ENCODE data around the gene KLHL12.
"Not testable (repeated sequence)": the region's sequence is repeated elsewhere in the genome, so short reads cannot be mapped to it uniquely, and the experiment has no call there.

The KLHL12 gene

GRCh38 chr1:202932476-202932875 lies 5.4 kb upstream of the KLHL12 start:
- Mint-ChIP-seq H3K4me1 (peaks cover 6% of the 10 kb centered on the region), H3K27me3 (peaks cover 24% of the 10 kb centered on the region), H3K9me3 (no peaks in the 10 kb centered on the region), H3K27ac (no peak overlapping the region), H3K4me3 (no peak overlapping the region)
- DNase-seq (no peak), ATAC-seq (no peak)

- peaks cover 44% of the 10 kb centered on the region for H3K4me1 Mint-ChIP-seq
- H3K27ac Mint-ChIP-seq, result no peak overlapping the region
- DNase-seq, result no peak
- no peaks in the 10 kb centered on the region for H3K27me3 Mint-ChIP-seq
- H3K9me3 Mint-ChIP-seq, result no peaks in the 10 kb centered on the region
- no peak overlapping the region for H3K4me3 Mint-ChIP-seq
- no peak for ATAC-seq
These were observed 3.5 kb downstream of the KLHL12 start for GRCh38 chr1:202923533-202923932.

- ATAC-seq (no peak), DNase-seq (no peak)
- Mint-ChIP-seq H3K27ac (no peak overlapping the region), H3K9me3 (no peaks in the 10 kb centered on the region), H3K4me1 (peaks cover 26% of the 10 kb centered on the region), H3K27me3 (no peaks in the 10 kb centered on the region), H3K4me3 (no peak overlapping the region)
These were observed 7.4 kb downstream of the KLHL12 start for GRCh38 chr1:202919615-202920014.

- ATAC-seq (no peak), DNase-seq (no peak)
- no peak overlapping the region for H3K4me3 Mint-ChIP-seq
- H3K4me1 Mint-ChIP-seq, result peaks cover 19% of the 10 kb centered on the region
- no peak overlapping the region for H3K27ac Mint-ChIP-seq
- H3K27me3 Mint-ChIP-seq, result no peaks in the 10 kb centered on the region
- H3K9me3 Mint-ChIP-seq, result no peaks in the 10 kb centered on the region
These were observed 11.9 kb downstream of the KLHL12 start for GRCh38 chr1:202915146-202915545.

- H3K4me1 Mint-ChIP-seq, result peaks cover 19% of the 10 kb centered on the region
- not testable (repeated sequence) for ATAC-seq, H3K27me3 Mint-ChIP-seq, H3K9me3 Mint-ChIP-seq, H3K4me3 Mint-ChIP-seq
- H3K27ac Mint-ChIP-seq, result peak overlapping the region; percentile 20 to 90
- peak in 1 of 2 donors; percentile 14 for DNase-seq
These were observed 14.6 kb downstream of the KLHL12 start for GRCh38 chr1:202912476-202912875.

- H3K27me3 Mint-ChIP-seq, result no peaks in the 10 kb centered on the region
- DNase-seq (no peak), ATAC-seq (no peak)
- no peak overlapping the region for H3K27ac Mint-ChIP-seq
- H3K4me3 Mint-ChIP-seq, result no peak overlapping the region
- peaks cover 19% of the 10 kb centered on the region for H3K4me1 Mint-ChIP-seq
- no peaks in the 10 kb centered on the region for H3K9me3 Mint-ChIP-seq
These were observed 17.5 kb downstream of the KLHL12 start for GRCh38 chr1:202909494-202909893.

GRCh38 chr1:202908998-202909397 lies 18.0 kb downstream of the KLHL12 start:
- no peak for DNase-seq
- no peak for ATAC-seq
- H3K27me3 Mint-ChIP-seq, result no peaks in the 10 kb centered on the region
- H3K27ac Mint-ChIP-seq, result no peak overlapping the region
- peaks cover 19% of the 10 kb centered on the region for H3K4me1 Mint-ChIP-seq
- H3K4me3 Mint-ChIP-seq, result no peak overlapping the region
- H3K9me3 Mint-ChIP-seq, result no peaks in the 10 kb centered on the region

- no peak overlapping the region for H3K4me3 Mint-ChIP-seq
- H3K27ac Mint-ChIP-seq, result no peak overlapping the region
- no peak for DNase-seq
- no peak for ATAC-seq
- H3K27me3 Mint-ChIP-seq, result no peaks in the 10 kb centered on the region
- no peaks in the 10 kb centered on the region for H3K9me3 Mint-ChIP-seq
- no peaks in the 10 kb centered on the region for H3K4me1 Mint-ChIP-seq
These were observed 21.7 kb downstream of the KLHL12 start for GRCh38 chr1:202905331-202905730.

- H3K27me3 Mint-ChIP-seq, DNase-seq, H3K4me1 Mint-ChIP-seq, H3K4me3 Mint-ChIP-seq, H3K27ac Mint-ChIP-seq, H3K9me3 Mint-ChIP-seq, ATAC-seq: not testable (repeated sequence)
These were observed 23.2 kb downstream of the KLHL12 start for GRCh38 chr1:202903808-202904207.

GRCh38 chr1:202901555-202901954 lies 25.5 kb downstream of the KLHL12 start:
- no peaks in the 10 kb centered on the region for H3K27me3 Mint-ChIP-seq
- no peaks in the 10 kb centered on the region for H3K4me1 Mint-ChIP-seq
- DNase-seq, result no peak
- ATAC-seq, result no peak
- H3K9me3 Mint-ChIP-seq, result no peaks in the 10 kb centered on the region
- peak overlapping the region in 1 of 2 donors; percentile 54 for H3K27ac Mint-ChIP-seq
- no peak overlapping the region for H3K4me3 Mint-ChIP-seq

GRCh38 chr1:202892501-202892900 lies 34.5 kb downstream of the KLHL12 start:
- Mint-ChIP-seq H3K27me3 (no peaks in the 10 kb centered on the region), H3K27ac (no peak overlapping the region), H3K4me3 (no peak overlapping the region), H3K9me3 (no peaks in the 10 kb centered on the region), H3K4me1 (peaks cover 12% of the 10 kb centered on the region)
- DNase-seq (no peak), ATAC-seq (no peak)

- H3K4me1 Mint-ChIP-seq, result peaks cover 13% of the 10 kb centered on the region
- no peaks in the 10 kb centered on the region for H3K27me3 Mint-ChIP-seq
These were observed 36.6 kb downstream of the KLHL12 start for GRCh38 chr1:202890392-202890791.

GRCh38 chr1:202888531-202889360 lies 38.3 kb downstream of the KLHL12 start, which contains the start of gene RABIF:
Gene RABIF (minus strand): TSS chr1:202889149. CDS start chr1:202889098, 51 bp downstream.
- ATAC-seq, result peak; percentile 94
- H3K4me1 Mint-ChIP-seq, result peaks cover 13% of the 10 kb centered on the region
- no peaks in the 10 kb centered on the region for H3K9me3 Mint-ChIP-seq
- peak within 1 kb of the TSS; percentile 94 to 95 for H3K27ac Mint-ChIP-seq
- H3K4me3 Mint-ChIP-seq, result peak within 1 kb of the TSS; percentile 87 to 89
- H3K27me3 Mint-ChIP-seq, result no peaks in the 10 kb centered on the region
- DNase-seq, result peak; percentile 97 to 98

More at GRCh38 chr1:202890392-202890791, 36.6 kb downstream of the KLHL12 start:
- ATAC-seq (no peak), DNase-seq (no peak)
- no peak overlapping the region for H3K27ac Mint-ChIP-seq
- H3K9me3 Mint-ChIP-seq, result no peaks in the 10 kb centered on the region
- no peak overlapping the region for H3K4me3 Mint-ChIP-seq

GRCh38 chr1:202888221-202888530 lies 38.9 kb downstream of the KLHL12 start:
- no peak for DNase-seq
- Mint-ChIP-seq H3K27me3 (no peaks in the 10 kb centered on the region), H3K4me3 (peak overlapping the region; percentile 87 to 89), H3K27ac (peak overlapping the region; percentile 93 to 94), H3K9me3 (no peaks in the 10 kb centered on the region), H3K4me1 (peaks cover 13% of the 10 kb centered on the region)
- no peak for ATAC-seq

GRCh38 chr1:202880961-202881460 lies 46.0 kb downstream of the KLHL12 start:
- ATAC-seq (no peak), DNase-seq (no peak)
- Mint-ChIP-seq H3K27ac (no peak overlapping the region), H3K27me3 (no peaks in the 10 kb centered on the region), H3K4me3 (no peak overlapping the region), H3K4me1 (no peaks in the 10 kb centered on the region), H3K9me3 (no peaks in the 10 kb centered on the region)

- ATAC-seq (no peak), DNase-seq (no peak)
- no peak overlapping the region for H3K4me3 Mint-ChIP-seq
- no peak overlapping the region for H3K27ac Mint-ChIP-seq
- H3K27me3 Mint-ChIP-seq, result no peaks in the 10 kb centered on the region
- no peaks in the 10 kb centered on the region for H3K9me3 Mint-ChIP-seq
- H3K4me1 Mint-ChIP-seq, result no peaks in the 10 kb centered on the region
These were observed 47.0 kb downstream of the KLHL12 start for GRCh38 chr1:202880062-202880461.
